H1 (cell line): ENCODE data around the gene TBX5. TPM values are rescaled to one million over a fixed set of nuclear protein-coding genes. Genes with fewer than 3 reads are reported as not detected.

ENCODE experiments used
- CTCF ChIA-PET: fragments of 300-600 bp; sonication (Branson Sonifier 250); formaldehyde crosslinking; loops from one replicate; lab custom pipeline; 2021; ENCODE audit not compliant: partially characterized antibody; lab: Charles Lee
- POLR2A ChIA-PET: fragments of 300-600 bp; sonication (Branson Sonifier 250); formaldehyde crosslinking; loops from one replicate; lab custom pipeline; 2021; ENCODE audit warnings: inconsistent platforms; ENCODE audit not compliant: partially characterized antibody; lab: Charles Lee
- DNase-seq, 2 experiments: peaks; one replicate each; pipeline versions ENCODE4 v3.0.0 to v3.0.0-alpha.2; 2010 to 2022; ENCODE audit warnings: low spot score in 2 of 2, low read depth in 1 of 2, mixed read lengths in 1 of 2
- FAIRE-seq: peaks from 2 replicates; lab custom pipeline; 2011; peaks lifted over from hg19 to GRCh38; lab: Jason Lieb, UNC
- H2AFZ ChIP-seq: 2 replicates; pipeline ENCODE4 v1.8.1; 2012; ENCODE audit warnings: low read length, inconsistent platforms
- H2AK5ac ChIP-seq: 2 replicates; pipeline ENCODE4 v1.6.1; 2013; ENCODE audit warnings: low read depth, low read length
- H2BK120ac ChIP-seq: replicated peaks from 2 replicates; pipeline ENCODE3; 2013; ENCODE audit warnings: low read depth, low read length, inconsistent platforms
- H2BK12ac ChIP-seq: 2 replicates; pipeline ENCODE4 v1.6.1; 2013; ENCODE audit warnings: low read depth, low read length
- H2BK15ac ChIP-seq: 2 replicates; pipeline ENCODE4 v1.6.1; 2013; ENCODE audit warnings: low read length
- H2BK20ac ChIP-seq: 2 replicates; pipeline ENCODE4 v1.6.1; 2013; ENCODE audit warnings: low read length
- H2BK5ac ChIP-seq: 2 replicates; pipeline ENCODE4 v1.6.1; 2013; ENCODE audit warnings: low read depth, low read length
- H3K14ac ChIP-seq: 2 replicates; pipeline ENCODE4 v1.6.1; 2013; ENCODE audit warnings: inconsistent platforms; ENCODE audit not compliant: insufficient read length
- H3K18ac ChIP-seq: 2 replicates; pipeline ENCODE4 v1.6.1; 2013; ENCODE audit warnings: low read length; ENCODE audit errors: extremely low read depth
- H3K23ac ChIP-seq: 2 replicates; pipeline ENCODE4 v1.6.1; 2013; ENCODE audit warnings: inconsistent platforms; ENCODE audit not compliant: insufficient read length
- H3K23me2 ChIP-seq: 2 replicates; pipeline ENCODE4 v1.6.1; 2013; ENCODE audit warnings: low read depth, low read length
- H3K27ac ChIP-seq: 2 replicates; pipeline ENCODE4 v1.6.1; 2011; ENCODE audit warnings: low read depth, low read length, inconsistent platforms
- H3K27me3 ChIP-seq, 4 experiments: replicated peaks in 1 of 4; 1 replicate in 1 of 4; 2 replicates in 3 of 4; pipeline versions ENCODE4 v1.6.1 to v1.8.1; 2011 to 2013; ENCODE audit warnings: low read length in 3 of 4, mild to moderate bottlenecking in 3 of 4, inconsistent platforms in 2 of 4, mixed read lengths in 2 of 4, moderate library complexity in 1 of 4; ENCODE audit not compliant: control insufficient read depth in 3 of 4, insufficient read depth in 3 of 4; ENCODE audit errors: extremely low read depth in 1 of 4
- H3K36me3 ChIP-seq, 4 experiments: 2 replicates each; pipeline versions ENCODE4 v1.6.1 to v1.8.1; 2011 to 2013; ENCODE audit warnings: mild to moderate bottlenecking in 4 of 4, low read length in 3 of 4, moderate library complexity in 2 of 4, control low read depth in 1 of 4, inconsistent platforms in 1 of 4; ENCODE audit not compliant: insufficient read depth in 4 of 4, control insufficient read depth in 2 of 4
- H3K4ac ChIP-seq: replicated peaks from 2 replicates; pipeline ENCODE3; 2013; ENCODE audit warnings: low read length, low read depth, mixed read lengths, inconsistent platforms; ENCODE audit not compliant: insufficient read length
- H3K4me1 ChIP-seq, 4 experiments: replicated peaks in 1 of 4; 1 replicate in 1 of 4; 2 replicates in 3 of 4; pipeline versions ENCODE4 v1.6.1 to v1.8.1; 2011 to 2013; ENCODE audit warnings: low read length in 3 of 4, inconsistent platforms in 2 of 4, mixed read lengths in 1 of 4; ENCODE audit not compliant: insufficient read depth in 4 of 4, control insufficient read depth in 3 of 4
- H3K4me2 ChIP-seq, 2 experiments: 2 replicates each; pipeline versions ENCODE4 v1.6.1 to v1.8.1; 2011 to 2013; ENCODE audit warnings: low read depth in 2 of 2, low read length in 2 of 2, control low read depth in 1 of 2, inconsistent platforms in 1 of 2, mild to moderate bottlenecking in 1 of 2; ENCODE audit not compliant: insufficient read depth in 1 of 2
- H3K4me3 ChIP-seq, 4 experiments: fragments of 200-600, 300-600 bp in 1 of 4; sonication (generic), shearing (Covaris generic), sonication (Bioruptor Twin) in 1 of 4; 2 replicates each; pipeline versions ENCODE4 v1.5.1 to v1.8.1; 2011 to 2016; ENCODE audit warnings: low read length in 4 of 4, low read depth in 3 of 4, control low read depth in 2 of 4, inconsistent platforms in 2 of 4, mild to moderate bottlenecking in 2 of 4, mixed read lengths in 1 of 4, moderate library complexity in 1 of 4; ENCODE audit not compliant: insufficient read depth in 2 of 4; ENCODE audit errors: extremely low read depth in 1 of 4
- H3K56ac ChIP-seq: replicated peaks from 2 replicates; pipeline ENCODE3; 2013; ENCODE audit warnings: low read depth, mild to moderate bottlenecking, mixed read lengths, low read length, inconsistent platforms; ENCODE audit not compliant: insufficient read length
- H3K79me1 ChIP-seq: 2 replicates; pipeline ENCODE4 v1.6.1; 2013; ENCODE audit warnings: low read depth, low read length, control low read depth
- H3K79me2 ChIP-seq, 2 experiments: 2 replicates each; pipeline versions ENCODE4 v1.6.1 to v1.8.1; 2012 to 2013; ENCODE audit warnings: low read length in 2 of 2, mild to moderate bottlenecking in 2 of 2, inconsistent platforms in 1 of 2; ENCODE audit not compliant: insufficient read depth in 2 of 2, control insufficient read depth in 1 of 2
- H3K9ac ChIP-seq, 4 experiments: replicated peaks in 1 of 4; 1 replicate in 1 of 4; 2 replicates in 3 of 4; pipeline versions ENCODE4 v1.6.1 to v1.8.1; 2011 to 2013; ENCODE audit warnings: low read depth in 3 of 4, low read length in 3 of 4, control low read depth in 2 of 4, mild to moderate bottlenecking in 2 of 4, moderate library complexity in 2 of 4, inconsistent platforms in 1 of 4; ENCODE audit errors: extremely low read depth in 1 of 4
- H3K9me3 ChIP-seq, 2 experiments: 2 replicates each; pipeline versions ENCODE4 v1.6.1 to v1.8.1; 2012 to 2013; ENCODE audit warnings: mild to moderate bottlenecking in 2 of 2, moderate library complexity in 2 of 2, control low read depth in 1 of 2, inconsistent platforms in 1 of 2, low read depth in 1 of 2, low read length in 1 of 2, mixed read lengths in 1 of 2; ENCODE audit not compliant: insufficient read depth in 2 of 2
- H4K20me1 ChIP-seq, 2 experiments: replicated peaks in 1 of 2; 2 replicates each; pipeline versions ENCODE3 to v1.8.1; 2011 to 2013; ENCODE audit warnings: inconsistent platforms in 2 of 2, low read length in 2 of 2, mild to moderate bottlenecking in 1 of 2; ENCODE audit not compliant: insufficient read depth in 2 of 2, control insufficient read depth in 1 of 2
- H4K5ac ChIP-seq: 2 replicates; pipeline ENCODE4 v1.6.1; 2013; ENCODE audit warnings: low read length, low read depth, mixed read lengths, inconsistent platforms; ENCODE audit not compliant: insufficient read length
- H4K8ac ChIP-seq: 2 replicates; pipeline ENCODE4 v1.8.0; 2013; ENCODE audit warnings: mild to moderate bottlenecking, moderate library complexity, low read length, inconsistent platforms; ENCODE audit not compliant: insufficient read depth; ENCODE audit errors: extremely low read depth
- H4K91ac ChIP-seq: replicated peaks from 2 replicates; pipeline ENCODE3; 2013; ENCODE audit warnings: low read length, mixed read lengths, inconsistent platforms; ENCODE audit not compliant: insufficient read length
- ATF2 ChIP-seq: IDR thresholded peaks from 2 replicates; pipeline ENCODE4 v1.6.1; 2012; ENCODE audit warnings: low read length, inconsistent platforms
- BRCA1 ChIP-seq: IDR thresholded peaks from 2 replicates; pipeline ENCODE4 v1.6.1; 2012; ENCODE audit warnings: low read depth, low read length, improper control_type of control experiment
- CTCF ChIP-seq, 3 experiments: IDR thresholded peaks; 1 replicate in 2 of 3; 2 replicates in 1 of 3; pipeline versions ENCODE4 v1.5.1 to v1.6.1; 2011; ENCODE audit warnings: low read length in 3 of 3, mild to moderate bottlenecking in 3 of 3, inconsistent platforms in 2 of 3, low read depth in 1 of 3, moderate library complexity in 1 of 3; ENCODE audit not compliant: insufficient read depth in 1 of 3; ENCODE audit errors: control extremely low read depth in 1 of 3
- HDAC6 ChIP-seq: IDR thresholded peaks from one replicate; pipeline ENCODE4 v1.7.1; 2012; ENCODE audit warnings: low read depth, mild to moderate bottlenecking, inconsistent platforms, low read length, moderate library complexity
- RAD21 ChIP-seq, 2 experiments: IDR thresholded peaks in 1 of 2; conservative IDR thresholded peaks in 1 of 2; 2 replicates each; pipeline ENCODE4 v1.6.1; 2011; ENCODE audit warnings: low read depth in 2 of 2, low read length in 2 of 2, improper control_type of control experiment in 1 of 2, inconsistent platforms in 1 of 2, mild to moderate bottlenecking in 1 of 2, moderate library complexity in 1 of 2
- TBP ChIP-seq: IDR thresholded peaks from 2 replicates; pipeline ENCODE4 v1.6.1; 2011; ENCODE audit warnings: low read depth, low read length, improper control_type of control experiment
- WGBS, 2 experiments: shearing (Covaris generic) in 1 of 2; methylation state at CpG; one replicate each; pipeline versions ENCODE4 v1.1.6 to v1.1.7; 2013 to 2015; ENCODE audit warnings: low lambda C conversion rate in 2 of 2, mixed read lengths in 2 of 2, inconsistent platforms in 1 of 2, low coverage in 1 of 2, missing lambda C conversion rate in 1 of 2; ENCODE audit not compliant: insufficient replicate concordance in 2 of 2, insufficient coverage in 1 of 2, insufficient read length in 1 of 2; ENCODE audit errors: extremely low coverage in 1 of 2, missing lambda C conversion rate in 1 of 2; 5-methylcytosine and 5-hydroxymethylcytosine counted together
- polyA plus RNA-seq, 7 experiments: library from polyadenylated mRNA; depleted of rRNA in 3 of 7; stranded (reverse) in 5 of 7; unstranded in 2 of 7; fragments of >200 nt in 5 of 7; fragments of 200-250 nt in 2 of 7; gene quantifications; 1 replicate in 5 of 7; 2 replicates in 1 of 7; 4 replicates in 1 of 7; pipeline versions ENCODE4 v1.2.1 to v1.2.3, GENCODE V29; 2011 to 2013; ENCODE audit warnings: missing spikeins in 2 of 7, mixed read lengths in 2 of 7
- total RNA-seq: library from RNA; stranded (reverse); fragmentation: NEBNext Ultra II Directional; extraction: Animal tissue kit (Norgen Biotek cat#: 25700); gene quantifications from 2 replicates; pipeline ENCODE4 v1.2.1, GENCODE V29; 2021

Gene TBX5
- total and polyA plus RNA-seq, 2 of the 8 experiments (the other 6 are each of a cell fraction or from before 2014, with no cell fraction given), result 0.05 TPM; not detected in 1

- TF ChIP-seq TBP, result no peak
- TF ChIP-seq RAD21 (IDR thresholded peaks at IDR 0.05 in 1 of 2, conservative IDR thresholded peaks at IDR 0.05 in 1 of 2; ENCODE audit: low read depth in 2 of 2, low read length in 2 of 2), result peak; percentile 35 to 53
- TF ChIP-seq BRCA1, result no peak
- peak in 1 of 3 experiments; percentile 28; a peak in 1 of 4 replicates for TF ChIP-seq CTCF (IDR thresholded peaks at IDR 0.05; ENCODE audit: control extremely low read depth in 1 of 3, insufficient read depth in 1 of 3, low read depth in 1 of 3, low read length in 3 of 3)
- TF ChIP-seq ATF2, result no peak
- no peak for TF ChIP-seq HDAC6
- H2BK15ac ChIP-seq, result no peak overlapping the region
- H3K4me2 ChIP-seq, result no peak overlapping the region
- no peak overlapping the region for H2BK5ac ChIP-seq
- H2AFZ ChIP-seq, result no peak overlapping the region
- ChIA-PET CTCF (interaction anchor here (0.7 to 3.6 kb wide), 7 partner anchors 11 to 233 kb away, joined by 3 to 19 read pairs (median 6); no protein-coding TSS in a partner anchor), POLR2A (no interaction called here)
- no peak overlapping the region for H3K27ac ChIP-seq
- no peaks in the 10 kb centered on the region for H3K36me3 ChIP-seq
- H4K5ac ChIP-seq, result no peak overlapping the region
- no peak overlapping the region for H2BK120ac ChIP-seq
- FAIRE-seq (no peak), DNase-seq (no peak)
- no peaks in the 10 kb centered on the region; the same call in 1 of the 2 replicates for H3K79me1 ChIP-seq
- H4K91ac ChIP-seq, result no peak overlapping the region
- H2BK20ac ChIP-seq, result no peak overlapping the region
- no peak overlapping the region for H3K14ac ChIP-seq
- H3K23me2 ChIP-seq, result no peaks in the 10 kb centered on the region
- no peak overlapping the region for H3K4ac ChIP-seq
- no peak overlapping the region for H2BK12ac ChIP-seq
- no peak overlapping the region for H3K56ac ChIP-seq
- H4K20me1 ChIP-seq, result peaks cover 0 to 20% of the 10 kb centered on the region in 2 experiments
- H4K8ac ChIP-seq, result no peak overlapping the region
- no peak overlapping the region for H3K18ac ChIP-seq
- no peak overlapping the region for H3K23ac ChIP-seq
- H3K4me3 ChIP-seq, result no peak overlapping the region
- 80% methylated on average over 4 of the region's 4 CpGs; no CpG with 5 or more reads in 1 of the 2 experiments for WGBS, 2 experiments
- H3K27me3 ChIP-seq, result peaks cover 50 to 62% (median 60%) of the 10 kb centered on the region in 4 experiments
- no peaks in the 10 kb centered on the region for H3K9me3 ChIP-seq
- H2AK5ac ChIP-seq, result no peak overlapping the region
- H3K79me2 ChIP-seq, result no peaks in the 10 kb centered on the region
- no peak overlapping the region for H3K9ac ChIP-seq
- H3K4me1 ChIP-seq, result peaks cover 8 to 23% (median 16%) of the 10 kb centered on the region in 4 experiments
These were observed 12.4 kb downstream of the TBX5 start for GRCh38 chr12:114393569-114393968.
